GM12891 (cell line): ENCODE measurements around the gene THPO.

Source experiments
- POLR2A ChIP-seq: IDR thresholded peaks from 2 replicates; pipeline ENCODE4 v1.6.1; 2011; ENCODE audit warnings: low read depth, low read length, control low read depth
- TAF1 ChIP-seq: IDR thresholded peaks from 2 replicates; pipeline ENCODE4 v1.6.1; 2011; ENCODE audit warnings: low read depth, low read length, control low read depth

DNA sequence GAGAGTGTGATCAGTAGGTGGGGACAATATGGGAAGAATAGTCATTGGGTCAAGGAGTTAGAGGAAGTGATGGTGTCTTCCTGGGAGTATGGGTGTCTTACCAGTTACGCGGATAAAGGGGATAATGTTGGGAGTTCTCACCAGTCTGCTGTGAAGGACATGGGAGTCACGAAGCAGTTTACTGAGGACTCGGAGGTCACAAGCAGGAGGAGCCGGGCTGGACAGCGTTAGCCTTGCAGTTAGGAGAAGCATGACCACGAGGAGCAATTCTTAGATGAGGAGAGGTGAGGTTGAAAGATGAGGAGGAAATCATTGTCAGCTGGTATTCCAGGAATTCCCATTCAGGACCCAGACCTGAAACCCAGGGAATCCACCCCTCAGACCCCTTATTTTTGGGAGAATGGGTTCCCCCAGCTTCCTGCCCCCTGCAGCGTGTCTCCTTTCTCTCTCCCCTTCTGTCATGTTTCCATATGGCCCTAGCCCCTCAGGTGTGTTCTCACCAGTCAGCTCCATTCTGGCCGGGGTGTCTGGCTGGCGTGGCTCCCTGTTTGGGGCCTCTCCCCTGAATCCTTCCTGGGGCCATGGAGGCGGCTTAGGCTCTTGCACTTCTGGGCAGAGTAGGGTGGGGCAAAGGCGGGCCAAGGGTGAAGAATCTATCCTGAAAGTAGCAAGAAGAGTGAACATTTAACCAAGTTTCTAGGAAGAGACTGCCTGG, 2.1 kb downstream of the THPO start:
- TF ChIP-seq POLR2A (no peak), TAF1 (no peak)
